Measurements from ENCODE around the gene OR12D1. TPM values are rescaled to one million over a fixed set of nuclear protein-coding genes. Genes with fewer than 3 reads are reported as not detected.

OR12D1 gene
- total RNA-seq, 1 donor from 2014 or later: not detected

- Mint-ChIP-seq H3K27ac (ENCODE audit: unreplicated experiment) (no peak overlapping the region), H3K36me3 (ENCODE audit: unreplicated experiment) (no peaks in the 10 kb centered on the region), H3K9me3 (ENCODE audit: unreplicated experiment) (no peaks in the 10 kb centered on the region), H3K4me3 (ENCODE audit: unreplicated experiment) (no peak overlapping the region), H3K4me1 (ENCODE audit: low read depth, unreplicated experiment) (no peaks in the 10 kb centered on the region), H3K27me3 (ENCODE audit: unreplicated experiment) (peaks cover 3% of the 10 kb centered on the region)
- no peak for DNase-seq
- TF ChIP-seq, protein P1, sequence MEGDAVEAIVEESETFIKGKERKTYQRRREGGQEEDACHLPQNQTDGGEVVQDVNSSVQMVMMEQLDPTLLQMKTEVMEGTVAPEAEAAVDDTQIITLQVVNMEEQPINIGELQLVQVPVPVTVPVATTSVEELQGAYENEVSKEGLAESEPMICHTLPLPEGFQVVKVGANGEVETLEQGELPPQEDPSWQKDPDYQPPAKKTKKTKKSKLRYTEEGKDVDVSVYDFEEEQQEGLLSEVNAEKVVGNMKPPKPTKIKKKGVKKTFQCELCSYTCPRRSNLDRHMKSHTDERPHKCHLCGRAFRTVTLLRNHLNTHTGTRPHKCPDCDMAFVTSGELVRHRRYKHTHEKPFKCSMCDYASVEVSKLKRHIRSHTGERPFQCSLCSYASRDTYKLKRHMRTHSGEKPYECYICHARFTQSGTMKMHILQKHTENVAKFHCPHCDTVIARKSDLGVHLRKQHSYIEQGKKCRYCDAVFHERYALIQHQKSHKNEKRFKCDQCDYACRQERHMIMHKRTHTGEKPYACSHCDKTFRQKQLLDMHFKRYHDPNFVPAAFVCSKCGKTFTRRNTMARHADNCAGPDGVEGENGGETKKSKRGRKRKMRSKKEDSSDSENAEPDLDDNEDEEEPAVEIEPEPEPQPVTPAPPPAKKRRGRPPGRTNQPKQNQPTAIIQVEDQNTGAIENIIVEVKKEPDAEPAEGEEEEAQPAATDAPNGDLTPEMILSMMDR (IDR thresholded peaks at IDR 0.05; ENCODE audit: partially characterized antibody, unreplicated experiment): no peak
Measured at GRCh38 chr6:29461021-29461814, 46.5 kb downstream of the OR12D1 start.

- Mint-ChIP-seq H3K27me3 (ENCODE audit: unreplicated experiment) (peaks cover 3% of the 10 kb centered on the region), H3K36me3 (ENCODE audit: unreplicated experiment) (no peaks in the 10 kb centered on the region), H3K9me3 (ENCODE audit: unreplicated experiment) (no peaks in the 10 kb centered on the region), H3K4me3 (ENCODE audit: unreplicated experiment) (no peak overlapping the region), H3K4me1 (ENCODE audit: low read depth, unreplicated experiment) (no peaks in the 10 kb centered on the region), H3K27ac (ENCODE audit: unreplicated experiment) (no peak overlapping the region)
- DNase-seq: no peak
- TF ChIP-seq, protein P1 (IDR thresholded peaks at IDR 0.05; ENCODE audit: partially characterized antibody, unreplicated experiment): no peak
Measured at GRCh38 chr6:29462022-29462421, 47.3 kb downstream of the OR12D1 start.

DNA sequence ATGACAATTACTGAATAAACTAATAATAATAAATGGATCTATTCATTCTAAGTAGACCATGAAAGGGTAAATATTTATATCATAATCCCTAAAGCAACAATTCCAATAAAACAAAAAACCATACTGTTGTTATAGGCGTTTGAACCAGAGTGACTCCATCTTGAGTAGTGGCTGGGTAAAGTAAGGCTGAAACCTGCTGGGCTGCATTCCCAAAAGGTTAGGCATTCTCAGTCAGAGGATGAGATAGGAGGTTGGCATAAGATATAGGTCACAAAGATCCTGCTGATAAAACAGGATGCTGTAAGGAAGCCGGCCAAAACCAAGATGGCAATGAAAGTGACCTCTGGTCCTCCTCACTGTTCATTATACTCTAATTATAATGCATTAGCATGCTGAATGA lies 50.6 kb downstream of the OR12D1 start:
- no peak for DNase-seq
- Mint-ChIP-seq H3K4me3 (ENCODE audit: unreplicated experiment) (no peak overlapping the region), H3K4me1 (ENCODE audit: low read depth, unreplicated experiment) (no peaks in the 10 kb centered on the region), H3K27ac (ENCODE audit: unreplicated experiment) (no peak overlapping the region), H3K9me3 (ENCODE audit: unreplicated experiment) (no peaks in the 10 kb centered on the region), H3K27me3 (ENCODE audit: unreplicated experiment) (peaks cover 2% of the 10 kb centered on the region), H3K36me3 (ENCODE audit: unreplicated experiment) (no peaks in the 10 kb centered on the region)
- TF ChIP-seq, protein P1 (IDR thresholded peaks at IDR 0.05; ENCODE audit: partially characterized antibody, unreplicated experiment): no peak

DNA sequence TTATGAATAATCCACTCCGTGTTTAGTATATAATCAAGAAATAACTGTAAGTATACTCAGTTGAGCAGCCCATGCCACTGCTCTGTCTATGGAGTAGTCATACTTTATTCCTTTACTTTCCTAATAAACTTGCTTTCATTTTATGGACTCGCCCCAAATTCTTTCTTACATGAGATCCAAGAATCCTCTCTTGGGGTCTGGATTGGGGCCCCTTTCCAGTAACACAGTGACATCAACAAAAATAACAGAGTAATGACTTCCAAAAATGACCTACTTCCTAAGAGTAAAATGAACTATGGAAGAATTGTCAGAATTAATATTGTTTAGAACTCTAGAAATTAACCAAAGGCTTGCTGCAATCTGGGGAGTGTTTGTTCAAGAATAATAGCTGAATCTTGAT lies 51.1 kb downstream of the OR12D1 start:
- no peak for DNase-seq
- Mint-ChIP-seq H3K27me3 (ENCODE audit: unreplicated experiment) (peaks cover 2% of the 10 kb centered on the region), H3K36me3 (ENCODE audit: unreplicated experiment) (no peaks in the 10 kb centered on the region), H3K27ac (ENCODE audit: unreplicated experiment) (no peak overlapping the region), H3K4me1 (ENCODE audit: low read depth, unreplicated experiment) (no peaks in the 10 kb centered on the region), H3K9me3 (ENCODE audit: unreplicated experiment) (no peaks in the 10 kb centered on the region), H3K4me3 (ENCODE audit: unreplicated experiment) (no peak overlapping the region)
- TF ChIP-seq, protein P1 (IDR thresholded peaks at IDR 0.05; ENCODE audit: partially characterized antibody, unreplicated experiment): no peak

DNA sequence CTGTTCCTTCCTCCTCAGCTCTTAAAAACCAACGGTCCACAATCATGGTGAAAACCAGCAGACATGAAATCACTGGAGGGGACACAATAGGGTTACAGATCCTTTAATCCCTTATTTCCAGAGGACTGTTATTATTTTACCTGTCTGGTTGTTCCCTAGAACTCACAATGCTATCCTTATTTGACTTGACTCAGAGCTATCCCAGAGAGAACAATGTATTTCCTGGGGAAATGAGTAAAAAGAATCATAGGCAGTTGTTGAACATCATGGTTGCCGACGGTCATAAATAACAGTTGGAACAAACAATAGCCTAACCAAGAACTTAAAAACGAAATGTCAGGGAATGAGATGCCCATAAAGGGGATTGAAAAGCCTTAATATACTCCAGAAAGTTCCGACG lies 51.5 kb downstream of the OR12D1 start:
- Mint-ChIP-seq H3K4me1 (ENCODE audit: low read depth, unreplicated experiment) (no peaks in the 10 kb centered on the region), H3K4me3 (ENCODE audit: unreplicated experiment) (no peak overlapping the region), H3K9me3 (ENCODE audit: unreplicated experiment) (no peaks in the 10 kb centered on the region), H3K27ac (ENCODE audit: unreplicated experiment) (no peak overlapping the region), H3K27me3 (ENCODE audit: unreplicated experiment) (peaks cover 2% of the 10 kb centered on the region), H3K36me3 (ENCODE audit: unreplicated experiment) (no peaks in the 10 kb centered on the region)
- TF ChIP-seq, protein P1 (IDR thresholded peaks at IDR 0.05; ENCODE audit: partially characterized antibody, unreplicated experiment): no peak
- DNase-seq: no peak
